A549 (cell line): ENCODE measurements around the gene TFF3. TPM values are rescaled to one million over a fixed set of nuclear protein-coding genes. Genes with fewer than 3 reads are reported as not detected.

Source experiments
- ATAC-seq, 2 experiments: fragments of 200-7000 bp in 1 of 2; fragments of >200 bp in 1 of 2; cut with Nextera tagmentation in 1 of 2; cut with Tn5 transposase in 1 of 2; 3 replicates each; pipeline versions ENCODE4 v1.8.0 to v1.9.1; 2018 to 2020; ENCODE audit warnings: mild to moderate bottlenecking in 1 of 2, moderate library complexity in 1 of 2
- CTCF ChIA-PET: fragments of 300-600 bp; sonication (Branson Sonifier 250); formaldehyde crosslinking; extraction: SDS; loops from one replicate; lab custom pipeline; 2021; ENCODE audit warnings: antibody characterized with exemption, inconsistent platforms; lab: Yijun Ruan, JAX
- POLR2A ChIA-PET: fragments of 350-600 bp; formaldehyde crosslinking; extraction: SDS; loops from one replicate; lab custom pipeline; 2021; ENCODE audit warnings: antibody characterized with exemption, inconsistent platforms; lab: Yijun Ruan, JAX
- DNase-seq, 2 experiments: peaks; one replicate each; pipeline versions ENCODE4 v3.0.0 to v3.0.0-alpha.2; 2011 to 2016; ENCODE audit warnings: low read depth in 1 of 2, low spot score in 1 of 2
- FAIRE-seq: peaks from 2 replicates; lab custom pipeline; 2011; peaks lifted over from hg19 to GRCh38; lab: Jason Lieb, UNC
- H3K27ac ChIP-seq, 2 experiments: fragments of >200 bp; sonication (Bioruptor Twin); formaldehyde crosslinking; 3 replicates each; pipeline ENCODE4 v1.5.1; 2016 to 2017
- H3K4me1 ChIP-seq: fragments of >200 bp; sonication (Bioruptor Twin); formaldehyde crosslinking; 3 replicates; pipeline ENCODE4 v1.6.1; 2016
- H3K4me2 ChIP-seq: fragments of >200 bp; sonication (Bioruptor Twin); formaldehyde crosslinking; 3 replicates; pipeline ENCODE4 v1.6.1; 2016
- H3K4me3 ChIP-seq: fragments of >200 bp; sonication (Bioruptor Twin); formaldehyde crosslinking; 3 replicates; pipeline ENCODE4 v1.5.1; 2016
- H3K9me3 ChIP-seq: fragments of >200 bp; sonication (Bioruptor Twin); formaldehyde crosslinking; 3 replicates; pipeline ENCODE4 v1.6.1; 2016
- CTCF ChIP-seq: fragments of >200 bp; sonication (Bioruptor Twin); formaldehyde crosslinking; IDR thresholded peaks from 3 replicates; pipeline ENCODE4 v1.5.1; 2016
- EHF ChIP-seq: fragments of 250-450 bp; sonication (Bioruptor Pico); IDR thresholded peaks from 2 replicates; pipeline ENCODE4 v1.5.0; 2020; ENCODE audit warnings: mild to moderate bottlenecking
- EHMT2 ChIP-seq: fragments of 200-600 bp; sonication (generic); IDR thresholded peaks from 2 replicates; pipeline ENCODE4 v1.6.1; 2016; ENCODE audit warnings: antibody characterized with exemption, low read depth, mild to moderate bottlenecking, moderate library complexity
- EP300 ChIP-seq, 2 experiments: fragments of >200 bp; sonication (Bioruptor Twin); formaldehyde crosslinking; IDR thresholded peaks; 2 replicates in 1 of 2; 3 replicates in 1 of 2; pipeline ENCODE4 v1.6.1; 2016 to 2017
- ESRRA ChIP-seq: fragments of 150-350 bp; IDR thresholded peaks from 2 replicates; pipeline ENCODE4 v1.6.1; 2014; ENCODE audit warnings: mild to moderate bottlenecking, low read length, borderline replicate concordance
- HOXB13 ChIP-seq: fragments of 250-450 bp; sonication (Bioruptor Pico); IDR thresholded peaks from 2 replicates; pipeline ENCODE4 v1.5.0; 2020; ENCODE audit warnings: low read depth, mild to moderate bottlenecking, moderate library complexity
- JUNB ChIP-seq: fragments of >200 bp; sonication (Bioruptor Twin); formaldehyde crosslinking; IDR thresholded peaks from 2 replicates; pipeline ENCODE4 v1.6.1; 2016
- MAX ChIP-seq: IDR thresholded peaks from 2 replicates; pipeline ENCODE4 v1.6.1; 2012
- POLR2A ChIP-seq: IDR thresholded peaks from 2 replicates; pipeline ENCODE4 v1.6.1; 2012; ENCODE audit warnings: mild to moderate bottlenecking, low read length
- POLR2AphosphoS2 ChIP-seq: conservative IDR thresholded peaks from 2 replicates; pipeline ENCODE4 v1.6.1; 2012; ENCODE audit warnings: low read length, improper control_type of control experiment, inconsistent platforms
- ZC3H11A ChIP-seq: fragments of 450-650 bp; IDR thresholded peaks from 2 replicates; pipeline ENCODE4 v1.6.1; 2014; ENCODE audit warnings: antibody characterized with exemption, mild to moderate bottlenecking
- ZFP36 ChIP-seq: fragments of 450-650 bp; IDR thresholded peaks from 2 replicates; pipeline ENCODE4 v1.6.1; 2014; ENCODE audit warnings: borderline replicate concordance; ENCODE audit not compliant: partially characterized antibody
- WGBS: methylation state at CpG from one replicate; pipeline ENCODE4 v1.1.6; 2017; ENCODE audit errors: missing lambda C conversion rate; 5-methylcytosine and 5-hydroxymethylcytosine counted together
- polyA plus RNA-seq, 4 experiments: library from polyadenylated mRNA; depleted of rRNA in 3 of 4; stranded (reverse); fragments of >200 nt; fragmentation: RNase III in 1 of 4; extraction: RNeasy Plus Mini Kit Qiagen cat#74134 plus additional on column Dnase treatment in 1 of 4; gene quantifications; 2 replicates in 3 of 4; 3 replicates in 1 of 4; pipeline ENCODE4 v1.2.3, GENCODE V29; 2011 to 2017
- TF ChIP-seq, protein P1 (sequence below): fragments of 250-450 bp; sonication (Bioruptor Pico); IDR thresholded peaks from 2 replicates; pipeline ENCODE4 v1.5.0; 2021; ENCODE audit warnings: mild to moderate bottlenecking, moderate library complexity, borderline replicate concordance
- TF ChIP-seq, protein P2 (sequence below): IDR thresholded peaks from 2 replicates; pipeline ENCODE4 v1.6.1; 2012
- TF ChIP-seq, protein P3 (sequence below): fragments of 250-450 bp; sonication (Bioruptor Pico); IDR thresholded peaks from 2 replicates; pipeline ENCODE4 v1.5.0; 2020; ENCODE audit warnings: low read depth, mild to moderate bottlenecking, moderate library complexity

Gene TFF3
- polyA plus RNA-seq, 2 of the 4 experiments (the other 2 are of a cell fraction) = 0.43 TPM; not detected in 1

DNA sequence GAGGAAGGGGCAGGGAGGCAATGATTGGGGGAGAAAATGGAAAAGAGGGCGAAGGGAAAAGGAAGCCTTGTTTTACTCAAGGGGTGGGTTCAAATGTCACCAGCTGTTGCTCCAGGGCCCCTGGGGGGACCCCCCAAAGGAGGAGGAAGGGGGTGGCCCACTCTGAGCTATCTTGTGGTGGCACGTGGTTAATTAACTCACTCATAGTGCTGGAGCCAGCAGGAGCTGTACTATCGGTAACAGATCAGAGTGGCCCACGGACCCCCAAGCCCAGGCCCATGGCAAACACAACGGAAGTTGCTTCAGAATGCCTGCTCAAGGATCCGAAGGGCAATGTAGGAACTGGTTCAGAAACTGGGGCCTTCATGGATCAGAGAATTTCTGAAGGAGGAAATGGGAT, 28.3 kb upstream of the TFF3 start:
- CTCF ChIA-PET = no interaction called here
- no peak overlapping the region for H3K4me3 ChIP-seq
- no peak for TF ChIP-seq ESRRA
- no peak for TF ChIP-seq EP300 (IDR thresholded peaks at IDR 0.05)
- no peak for TF ChIP-seq JUNB
- TF ChIP-seq POLR2A = no peak
- TF ChIP-seq, protein P1, sequence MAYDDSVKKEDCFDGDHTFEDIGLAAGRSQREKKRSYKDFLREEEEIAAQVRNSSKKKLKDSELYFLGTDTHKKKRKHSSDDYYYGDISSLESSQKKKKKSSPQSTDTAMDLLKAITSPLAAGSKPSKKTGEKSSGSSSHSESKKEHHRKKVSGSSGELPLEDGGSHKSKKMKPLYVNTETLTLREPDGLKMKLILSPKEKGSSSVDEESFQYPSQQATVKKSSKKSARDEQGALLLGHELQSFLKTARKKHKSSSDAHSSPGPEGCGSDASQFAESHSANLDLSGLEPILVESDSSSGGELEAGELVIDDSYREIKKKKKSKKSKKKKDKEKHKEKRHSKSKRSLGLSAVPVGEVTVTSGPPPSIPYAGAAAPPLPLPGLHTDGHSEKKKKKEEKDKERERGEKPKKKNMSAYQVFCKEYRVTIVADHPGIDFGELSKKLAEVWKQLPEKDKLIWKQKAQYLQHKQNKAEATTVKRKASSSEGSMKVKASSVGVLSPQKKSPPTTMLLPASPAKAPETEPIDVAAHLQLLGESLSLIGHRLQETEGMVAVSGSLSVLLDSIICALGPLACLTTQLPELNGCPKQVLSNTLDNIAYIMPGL (CRISPR knock-in tag) = no peak
- no peak for TF ChIP-seq POLR2AphosphoS2
- TF ChIP-seq EHF (CRISPR knock-in tag) = no peak
- no peak for TF ChIP-seq HOXB13 (CRISPR knock-in tag)
- no peak for TF ChIP-seq ZC3H11A
- TF ChIP-seq EHMT2 = no peak
- no peak for TF ChIP-seq MAX
- TF ChIP-seq, protein P2, sequence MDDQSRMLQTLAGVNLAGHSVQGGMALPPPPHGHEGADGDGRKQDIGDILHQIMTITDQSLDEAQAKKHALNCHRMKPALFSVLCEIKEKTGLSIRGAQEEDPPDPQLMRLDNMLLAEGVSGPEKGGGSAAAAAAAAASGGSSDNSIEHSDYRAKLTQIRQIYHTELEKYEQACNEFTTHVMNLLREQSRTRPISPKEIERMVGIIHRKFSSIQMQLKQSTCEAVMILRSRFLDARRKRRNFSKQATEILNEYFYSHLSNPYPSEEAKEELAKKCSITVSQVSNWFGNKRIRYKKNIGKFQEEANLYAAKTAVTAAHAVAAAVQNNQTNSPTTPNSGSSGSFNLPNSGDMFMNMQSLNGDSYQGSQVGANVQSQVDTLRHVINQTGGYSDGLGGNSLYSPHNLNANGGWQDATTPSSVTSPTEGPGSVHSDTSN = no peak
- no peaks in the 10 kb centered on the region for H3K4me1 ChIP-seq
- POLR2A ChIA-PET = no interaction called here
- FAIRE-seq (no peak), ATAC-seq (no peak), DNase-seq (no peak)
- H3K9me3 ChIP-seq = no peaks in the 10 kb centered on the region
- H3K4me2 ChIP-seq = no peak overlapping the region
- WGBS = 75% methylated on average over 6 of the region's 6 CpGs
- no peak overlapping the region for H3K27ac ChIP-seq

- FAIRE-seq = no peak
- ATAC-seq = no peak
- Histone ChIP-seq H3K4me2 (no peak overlapping the region), H3K4me3 (no peak overlapping the region)
- POLR2A ChIA-PET = no interaction called here
- CTCF ChIA-PET = no interaction called here
- no peak for TF ChIP-seq CTCF
- TF ChIP-seq, protein P3, sequence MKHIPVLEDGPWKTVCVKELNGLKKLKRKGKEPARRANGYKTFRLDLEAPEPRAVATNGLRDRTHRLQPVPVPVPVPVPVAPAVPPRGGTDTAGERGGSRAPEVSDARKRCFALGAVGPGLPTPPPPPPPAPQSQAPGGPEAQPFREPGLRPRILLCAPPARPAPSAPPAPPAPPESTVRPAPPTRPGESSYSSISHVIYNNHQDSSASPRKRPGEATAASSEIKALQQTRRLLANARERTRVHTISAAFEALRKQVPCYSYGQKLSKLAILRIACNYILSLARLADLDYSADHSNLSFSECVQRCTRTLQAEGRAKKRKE (CRISPR knock-in tag) = no peak
- TF ChIP-seq POLR2A = no peak
- TF ChIP-seq, all 56 proteins: peak for 0
- 47% methylated on average over 5 of the region's 10 CpGs for WGBS
- no peak for DNase-seq
- Histone ChIP-seq H3K27ac (no peak overlapping the region), H3K4me1 (no peaks in the 10 kb centered on the region), H3K9me3 (no peaks in the 10 kb centered on the region)
Measured at GRCh38 chr21:42343101-42343500, 27.9 kb upstream of the TFF3 start.

GRCh38 chr21:42341776-42342542, 26.8 kb upstream of the TFF3 start:
- FAIRE-seq = no peak

More at GRCh38 chr21:42341776-42342542, 26.8 kb upstream of the TFF3 start:
- DNase-seq = no peak
- H3K9me3 ChIP-seq = no peaks in the 10 kb centered on the region
- CTCF ChIA-PET = interaction anchor here (1.4 to 1.5 kb wide), 2 partner anchors 11 to 40 kb away, joined by 3 to 4 read pairs; no protein-coding TSS in a partner anchor
- TF ChIP-seq HOXB13 (CRISPR knock-in tag) (no peak), ZFP36 (no peak)
- WGBS = 88% methylated on average over 15 of the region's 15 CpGs
- H3K4me1 ChIP-seq = no peaks in the 10 kb centered on the region
- ATAC-seq = no peak
- H3K4me2 ChIP-seq = no peak overlapping the region
- POLR2A ChIA-PET = no interaction called here
- H3K27ac ChIP-seq = no peak overlapping the region
- no peak overlapping the region for H3K4me3 ChIP-seq
